HepG2 (cell line): ENCODE results near the gene ARHGAP4. TPM values are rescaled to one million over a fixed set of nuclear protein-coding genes. Genes with fewer than 3 reads are reported as not detected.

Experiments
- ATAC-seq: fragments of 200-7000 bp; cut with Tn5 transposase; 3 replicates; pipeline ENCODE4 v1.9.1; 2020; ENCODE audit warnings: mild to moderate bottlenecking, moderate library complexity
- BruUV-seq: library from RNA; stranded (reverse); fragments of 400-500 nt; replicated peaks from 2 replicates; lab custom pipeline; 2021; lab: Mats Ljungman, UMichigan
- CTCF ChIA-PET: fragments of 300-600 bp; formaldehyde crosslinking; extraction: SDS; loops from one replicate; lab custom pipeline; 2021; ENCODE audit warnings: low total read pairs, inconsistent platforms, low intra/inter-chr PET ratio; lab: Yijun Ruan, JAX
- POLR2A ChIA-PET: fragments of 350-600 bp; sonication (Branson Sonifier 250); formaldehyde crosslinking; loops from one replicate; lab custom pipeline; 2020; ENCODE audit warnings: antibody characterized with exemption, inconsistent platforms; lab: Yijun Ruan, JAX
- DNase-seq: peaks from one replicate; pipeline ENCODE4 v3.0.0-alpha.2; 2015; ENCODE audit warnings: low spot score
- FAIRE-seq: peaks from 3 replicates; lab custom pipeline; 2011; peaks lifted over from hg19 to GRCh38; lab: Jason Lieb, UNC
- H2AFZ ChIP-seq: one replicate; pipeline ENCODE4 v1.6.1; 2011; ENCODE audit warnings: low read length, inconsistent platforms
- H3K27ac ChIP-seq: fragments of 300-600 bp; 3 replicates; pipeline ENCODE4 v1.8.0; 2011; ENCODE audit warnings: mixed run types, mild to moderate bottlenecking, mixed read lengths, low read length, inconsistent platforms; ENCODE audit not compliant: insufficient read depth; ENCODE audit errors: extremely low read length
- H3K27me3 ChIP-seq, 2 experiments: fragments of 200-600 bp in 1 of 2; 2 replicates in 1 of 2; 3 replicates in 1 of 2; pipeline versions ENCODE4 v1.6.0 to v1.8.0; 2011; ENCODE audit warnings: low read length in 2 of 2, mild to moderate bottlenecking in 2 of 2, moderate library complexity in 2 of 2, inconsistent platforms in 1 of 2; ENCODE audit not compliant: insufficient read depth in 2 of 2, control insufficient read depth in 1 of 2
- H3K36me3 ChIP-seq, 2 experiments: fragments of 200-600 bp in 1 of 2; replicated peaks in 1 of 2; 2 replicates in 1 of 2; 3 replicates in 1 of 2; pipeline versions ENCODE4 v1.5.1 to v1.8.0; 2011; ENCODE audit warnings: low read length in 2 of 2, inconsistent platforms in 1 of 2; ENCODE audit not compliant: insufficient read depth in 2 of 2, control insufficient read depth in 1 of 2
- H3K4me1 ChIP-seq: 2 replicates; pipeline ENCODE4 v1.5.1; 2012; ENCODE audit warnings: low read length, inconsistent platforms; ENCODE audit not compliant: insufficient read depth
- H3K4me2 ChIP-seq: 2 replicates; pipeline ENCODE4 v1.6.0; 2011; ENCODE audit warnings: low read depth, low read length, inconsistent platforms
- H3K4me3 ChIP-seq, 3 experiments: fragments of 200-600 bp in 1 of 3; sonication (generic), shearing (Covaris generic) in 1 of 3; replicated peaks in 1 of 3; 2 replicates each; pipeline ENCODE4 v1.5.1; 2011 to 2016; ENCODE audit warnings: low read length in 3 of 3, inconsistent platforms in 2 of 3, low read depth in 2 of 3, mild to moderate bottlenecking in 2 of 3, control low read depth in 1 of 3, mixed read lengths in 1 of 3; ENCODE audit not compliant: insufficient read depth in 1 of 3
- H3K79me2 ChIP-seq: one replicate; pipeline ENCODE4 v1.6.1; 2011; ENCODE audit warnings: low read length, inconsistent platforms; ENCODE audit not compliant: insufficient read depth
- H3K9ac ChIP-seq: 2 replicates; pipeline ENCODE4 v1.6.0; 2011; ENCODE audit warnings: mild to moderate bottlenecking, low read depth, low read length, inconsistent platforms; ENCODE audit not compliant: insufficient read depth
- H3K9me3 ChIP-seq: 2 replicates; pipeline ENCODE4 v1.5.1; 2012; ENCODE audit warnings: mild to moderate bottlenecking, low read length
- H4K20me1 ChIP-seq: 2 replicates; pipeline ENCODE4 v1.6.0; 2011; ENCODE audit warnings: inconsistent platforms, mild to moderate bottlenecking, low read length, moderate library complexity; ENCODE audit not compliant: insufficient read depth
- GMEB1 ChIP-seq: sonication (generic); formaldehyde crosslinking; IDR thresholded peaks from 2 replicates; pipeline ENCODE4 v1.5.1; 2020; ENCODE audit warnings: missing genetic modification reagents, mild to moderate bottlenecking, borderline replicate concordance
- KLF16 ChIP-seq, 2 experiments: sonication (generic) in 1 of 2; formaldehyde crosslinking in 1 of 2; IDR thresholded peaks; 2 replicates each; pipeline versions ENCODE4 v1.6.1 to v1.8.0; 2016 to 2023; ENCODE audit warnings: missing genetic modification reagents in 2 of 2, missing compliant biosample characterization in 1 of 2
- MTA3 ChIP-seq: sonication (generic); formaldehyde crosslinking; IDR thresholded peaks from 2 replicates; pipeline ENCODE4 v1.4.0; 2020; ENCODE audit warnings: missing genetic modification reagents
- RELA ChIP-seq: sonication (generic); formaldehyde crosslinking; IDR thresholded peaks from 2 replicates; pipeline ENCODE4 v1.4.0; 2020; ENCODE audit warnings: missing genetic modification reagents
- TOE1 ChIP-seq: sonication (generic); formaldehyde crosslinking; IDR thresholded peaks from 2 replicates; pipeline ENCODE4 v1.4.0; 2020; ENCODE audit warnings: mild to moderate bottlenecking, missing genetic modification reagents
- ZNF121 ChIP-seq: sonication (generic); formaldehyde crosslinking; IDR thresholded peaks from 2 replicates; pipeline ENCODE4 v1.5.0; 2020; ENCODE audit warnings: mild to moderate bottlenecking, missing genetic modification reagents
- ZNF609 ChIP-seq: sonication (generic); formaldehyde crosslinking; IDR thresholded peaks from 2 replicates; pipeline ENCODE4 v1.4.0; 2020; ENCODE audit warnings: mild to moderate bottlenecking, missing genetic modification reagents, borderline replicate concordance
- WGBS: methylation state at CpG from one replicate; pipeline ENCODE4 v1.1.6; 2017; ENCODE audit warnings: low lambda C conversion rate; 5-methylcytosine and 5-hydroxymethylcytosine counted together
- in situ Hi-C: cut with HindIII; loops from 2 replicates; pipeline ENCODE4 v1.10.0; 2017; ENCODE audit warnings: low pct_unique_long_range_greater_than_20kb; ENCODE audit not compliant: extremely low pct_ligation_motif_present
- intact Hi-C: fragments of 100-400 bp; cut with micrococcal nuclease; formaldehyde crosslinking; loops from one replicate; pipeline ENCODE4 v1.10.0; 2022; ENCODE audit not compliant: unreplicated experiment
- polyA plus RNA-seq, 8 experiments: library from polyadenylated mRNA; depleted of rRNA in 3 of 8; stranded (reverse) in 7 of 8; unstranded in 1 of 8; fragments of >200 nt; fragmentation: Illumina TruSeq in 4 of 8; extraction: Trizol in 4 of 8; gene quantifications; 2 replicates each; pipeline versions ENCODE4 v1.2.1 to v1.2.3, GENCODE V29; 2011 to 2016; ENCODE audit warnings: low read depth in 4 of 8, missing spikeins in 1 of 8, mixed read lengths in 1 of 8; ENCODE audit not compliant: insufficient read depth in 1 of 8
- total RNA-seq, 5 experiments: library from RNA; depleted of rRNA; stranded (reverse); fragments of >200 nt; fragmentation: Illumina TruSeq; extraction: Trizol; gene quantifications; 2 replicates each; pipeline ENCODE4 v1.2.3, GENCODE V29; 2016; ENCODE audit warnings: low read depth in 1 of 5
- TF ChIP-seq, protein P1 (sequence below): sonication (generic); formaldehyde crosslinking; IDR thresholded peaks from 2 replicates; pipeline ENCODE4 v1.9.0; 2021; ENCODE audit warnings: missing genetic modification reagents, mild to moderate bottlenecking, borderline replicate concordance

Gene ARHGAP4
- total and polyA plus RNA-seq, 2 of the 13 experiments (the other 11 are each of a cell fraction or from before 2014, with no cell fraction given) = 0.57 to 0.64 TPM

DNA sequence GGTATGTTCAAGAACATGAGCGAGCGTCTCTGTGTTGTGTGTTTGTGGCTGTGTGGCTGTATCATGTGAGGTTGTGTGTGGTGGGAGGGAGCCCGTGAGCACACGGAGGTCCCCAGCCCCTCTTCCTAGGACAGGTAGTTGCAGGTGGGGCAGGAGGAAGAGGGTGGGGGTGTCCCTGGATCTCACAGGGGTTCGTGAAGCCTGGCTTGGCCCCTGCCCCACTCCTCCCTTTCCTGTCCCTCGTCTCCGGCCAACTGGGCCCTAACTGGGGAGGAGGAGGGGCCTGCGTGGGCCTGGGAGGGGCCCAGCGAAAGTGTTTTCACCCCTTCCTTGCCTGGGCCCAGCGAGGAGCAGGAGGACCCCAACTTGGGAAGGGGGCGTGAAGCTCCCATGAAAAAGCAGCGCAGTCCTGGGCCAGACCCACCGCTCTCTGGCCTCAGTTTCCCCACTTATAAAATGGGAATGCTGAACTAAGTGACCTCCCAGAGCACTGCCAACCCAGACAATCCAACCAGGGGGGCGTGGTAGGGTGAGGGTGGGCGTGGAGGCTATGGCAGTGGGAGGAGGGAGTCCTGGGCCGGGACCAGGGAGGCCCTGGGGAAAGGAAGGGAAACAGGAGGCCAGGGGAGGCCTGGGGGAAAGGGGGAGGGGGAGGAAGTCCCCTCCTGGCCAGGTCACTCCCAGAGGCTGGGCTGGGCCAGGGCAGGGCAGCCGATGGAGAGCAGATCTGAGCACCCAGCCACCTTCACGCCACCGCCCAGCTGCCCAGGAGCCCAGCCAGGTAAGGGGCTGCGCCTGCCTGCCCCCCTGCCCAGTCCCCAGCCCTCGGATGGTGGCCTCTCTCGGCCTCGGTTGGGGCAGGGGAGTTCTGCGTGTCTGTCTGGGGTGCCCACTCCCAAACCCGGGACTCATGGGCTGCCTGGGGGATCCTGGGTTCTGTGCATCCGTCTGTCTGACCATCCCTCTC is 21.8 kb downstream of the ARHGAP4 start, which contains the start of gene AVPR2:
AVPR2 (plus strand) TSS at position 683 of the 967 bp plus-strand sequence. CDS start 473 bp downstream, outside the sequence.
- no peak within 1 kb of the TSS for H3K4me2 ChIP-seq
- in situ Hi-C loops = no loop called here
- FAIRE-seq = no peak
- no peak within 1 kb of the TSS for H3K27ac ChIP-seq
- H3K79me2 ChIP-seq = no peaks in the 10 kb centered on the region
- H3K9ac ChIP-seq = no peak within 1 kb of the TSS
- TF ChIP-seq, protein P1, sequence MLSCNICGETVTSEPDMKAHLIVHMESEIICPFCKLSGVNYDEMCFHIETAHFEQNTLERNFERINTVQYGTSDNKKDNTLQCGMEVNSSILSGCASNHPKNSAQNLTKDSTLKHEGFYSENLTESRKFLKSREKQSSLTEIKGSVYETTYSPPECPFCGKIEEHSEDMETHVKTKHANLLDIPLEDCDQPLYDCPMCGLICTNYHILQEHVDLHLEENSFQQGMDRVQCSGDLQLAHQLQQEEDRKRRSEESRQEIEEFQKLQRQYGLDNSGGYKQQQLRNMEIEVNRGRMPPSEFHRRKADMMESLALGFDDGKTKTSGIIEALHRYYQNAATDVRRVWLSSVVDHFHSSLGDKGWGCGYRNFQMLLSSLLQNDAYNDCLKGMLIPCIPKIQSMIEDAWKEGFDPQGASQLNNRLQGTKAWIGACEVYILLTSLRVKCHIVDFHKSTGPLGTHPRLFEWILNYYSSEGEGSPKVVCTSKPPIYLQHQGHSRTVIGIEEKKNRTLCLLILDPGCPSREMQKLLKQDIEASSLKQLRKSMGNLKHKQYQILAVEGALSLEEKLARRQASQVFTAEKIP (CRISPR knock-in tag) = no peak
- no peak for TF ChIP-seq KLF16 (CRISPR knock-in tag; IDR thresholded peaks at IDR 0.05)
- TF ChIP-seq RELA = no peak
- TF ChIP-seq ZNF121 (CRISPR knock-in tag) = no peak
- no peak for TF ChIP-seq GMEB1
- TF ChIP-seq TOE1 (CRISPR knock-in tag) = no peak
- TF ChIP-seq MTA3 (CRISPR knock-in tag) = no peak
- TF ChIP-seq ZNF609 (CRISPR knock-in tag) = no peak
- TF ChIP-seq, all 625 proteins: peak for 0
- H3K36me3 ChIP-seq = no peaks in the 10 kb centered on the region
- no peaks in the 10 kb centered on the region for H3K9me3 ChIP-seq
- no TSS peak for BruUV-seq
- ATAC-seq (no peak), DNase-seq (no peak)
- CTCF ChIA-PET = no interaction called here
- H4K20me1 ChIP-seq = no peaks in the 10 kb centered on the region
- no peak within 1 kb of the TSS for H3K4me3 ChIP-seq
- intact Hi-C loops = no loop called here
- no peaks in the 10 kb centered on the region for H3K4me1 ChIP-seq
- H3K27me3 ChIP-seq = peaks cover 2 to 11% of the 10 kb centered on the region in 2 experiments; a peak in 2 of 5 replicates
- 0% methylated on average over 3 of the region's 26 CpGs for WGBS
- POLR2A ChIA-PET = no interaction called here
- no peak within 1 kb of the TSS for H2AFZ ChIP-seq
